ENCODE results near the gene PTPRT. TPM values are rescaled to one million over a fixed set of nuclear protein-coding genes. Genes with fewer than 3 reads are reported as not detected.

Gene PTPRT
- total RNA-seq, 1 donor from 2014 or later: 23.5 TPM

GRCh38 chr20:42319252-42320013, 870.3 kb downstream of the PTPRT start:
- Histone ChIP-seq H3K9me3 (no peaks in the 10 kb centered on the region), H3K4me1 (no peaks in the 10 kb centered on the region), H3K27me3 (no peaks in the 10 kb centered on the region), H3K4me3 (no peak overlapping the region), H3K27ac (no peak overlapping the region), H3K36me3 (no peaks in the 10 kb centered on the region)
- no peak for TF ChIP-seq CTCF (IDR thresholded peaks at IDR 0.05)
- DNase-seq (ENCODE audit: low spot score in 2 of 2): no peak
- intact Hi-C loops (cut with DNase I): no loop called here

GRCh38 chr20:42313704-42314103, 876.0 kb downstream of the PTPRT start:
- no peak overlapping the region for H3K27ac ChIP-seq
- H3K9me3 ChIP-seq: no peaks in the 10 kb centered on the region
- intact Hi-C loops (cut with DNase I): no loop called here
- no peaks in the 10 kb centered on the region for H3K27me3 ChIP-seq
- no peaks in the 10 kb centered on the region for H3K36me3 ChIP-seq
- no peak for TF ChIP-seq CTCF (IDR thresholded peaks at IDR 0.05)
- no peak overlapping the region for H3K4me3 ChIP-seq
- no peak for DNase-seq (ENCODE audit: low spot score in 2 of 2)
- no peaks in the 10 kb centered on the region for H3K4me1 ChIP-seq

GRCh38 chr20:42309050-42309449, 880.7 kb downstream of the PTPRT start:
- Histone ChIP-seq H3K27ac (no peak overlapping the region), H3K4me1 (no peaks in the 10 kb centered on the region), H3K27me3 (no peaks in the 10 kb centered on the region), H3K36me3 (no peaks in the 10 kb centered on the region), H3K4me3 (no peak overlapping the region), H3K9me3 (no peaks in the 10 kb centered on the region)
- intact Hi-C loops (cut with DNase I): no loop called here
- TF ChIP-seq CTCF (IDR thresholded peaks at IDR 0.05): no peak
- no peak for DNase-seq (ENCODE audit: low spot score in 2 of 2)

GRCh38 chr20:42308171-42308570, 881.5 kb downstream of the PTPRT start:
- H3K4me1 ChIP-seq: no peaks in the 10 kb centered on the region
- intact Hi-C loops (cut with DNase I): no loop called here

GRCh38 chr20:42295592-42295991, 894.1 kb downstream of the PTPRT start:
- Histone ChIP-seq H3K27me3 (no peaks in the 10 kb centered on the region), H3K9me3 (no peaks in the 10 kb centered on the region), H3K4me3 (no peak overlapping the region), H3K4me1 (no peaks in the 10 kb centered on the region), H3K27ac (no peak overlapping the region), H3K36me3 (no peaks in the 10 kb centered on the region)
- DNase-seq (ENCODE audit: low spot score in 2 of 2): no peak
- TF ChIP-seq CTCF (IDR thresholded peaks at IDR 0.05): no peak
- intact Hi-C loops (cut with DNase I): no loop called here

More at GRCh38 chr20:42308171-42308570, 881.5 kb downstream of the PTPRT start:
- no peak for TF ChIP-seq CTCF (IDR thresholded peaks at IDR 0.05)
- Histone ChIP-seq H3K4me3 (no peak overlapping the region), H3K27me3 (no peaks in the 10 kb centered on the region), H3K27ac (no peak overlapping the region), H3K9me3 (no peaks in the 10 kb centered on the region), H3K36me3 (no peaks in the 10 kb centered on the region)
- DNase-seq (ENCODE audit: low spot score in 2 of 2): no peak
